ENCODE measurements around the gene MAP3K20.

Gene MAP3K20

DNA sequence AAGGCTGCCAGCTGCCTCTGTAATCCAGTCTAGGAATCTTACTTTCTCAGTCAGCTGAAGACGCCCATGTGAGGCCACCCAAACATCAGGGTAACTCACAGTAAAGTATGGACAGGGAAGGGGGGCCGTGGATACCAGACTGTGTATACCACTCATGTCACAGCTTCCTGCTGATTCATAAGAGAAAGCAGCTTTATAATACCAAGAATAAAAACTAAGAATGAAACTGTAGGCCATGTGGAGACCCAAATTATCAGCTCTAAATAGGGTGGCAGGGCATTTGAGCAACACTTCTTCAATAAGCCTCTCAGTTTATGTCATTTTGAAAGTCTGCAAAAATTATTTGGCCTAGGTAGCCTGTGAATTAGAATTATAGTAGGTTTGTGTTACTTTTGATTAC, 164.0 kb downstream of the MAP3K20 start:
- TF ChIP-seq, protein P1, sequence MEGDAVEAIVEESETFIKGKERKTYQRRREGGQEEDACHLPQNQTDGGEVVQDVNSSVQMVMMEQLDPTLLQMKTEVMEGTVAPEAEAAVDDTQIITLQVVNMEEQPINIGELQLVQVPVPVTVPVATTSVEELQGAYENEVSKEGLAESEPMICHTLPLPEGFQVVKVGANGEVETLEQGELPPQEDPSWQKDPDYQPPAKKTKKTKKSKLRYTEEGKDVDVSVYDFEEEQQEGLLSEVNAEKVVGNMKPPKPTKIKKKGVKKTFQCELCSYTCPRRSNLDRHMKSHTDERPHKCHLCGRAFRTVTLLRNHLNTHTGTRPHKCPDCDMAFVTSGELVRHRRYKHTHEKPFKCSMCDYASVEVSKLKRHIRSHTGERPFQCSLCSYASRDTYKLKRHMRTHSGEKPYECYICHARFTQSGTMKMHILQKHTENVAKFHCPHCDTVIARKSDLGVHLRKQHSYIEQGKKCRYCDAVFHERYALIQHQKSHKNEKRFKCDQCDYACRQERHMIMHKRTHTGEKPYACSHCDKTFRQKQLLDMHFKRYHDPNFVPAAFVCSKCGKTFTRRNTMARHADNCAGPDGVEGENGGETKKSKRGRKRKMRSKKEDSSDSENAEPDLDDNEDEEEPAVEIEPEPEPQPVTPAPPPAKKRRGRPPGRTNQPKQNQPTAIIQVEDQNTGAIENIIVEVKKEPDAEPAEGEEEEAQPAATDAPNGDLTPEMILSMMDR (IDR thresholded peaks at IDR 0.05; ENCODE audit: extremely low read depth, missing control alignments), result no peak
- peak; percentile 65 for DNase-seq (ENCODE audit: low spot score)

DNA sequence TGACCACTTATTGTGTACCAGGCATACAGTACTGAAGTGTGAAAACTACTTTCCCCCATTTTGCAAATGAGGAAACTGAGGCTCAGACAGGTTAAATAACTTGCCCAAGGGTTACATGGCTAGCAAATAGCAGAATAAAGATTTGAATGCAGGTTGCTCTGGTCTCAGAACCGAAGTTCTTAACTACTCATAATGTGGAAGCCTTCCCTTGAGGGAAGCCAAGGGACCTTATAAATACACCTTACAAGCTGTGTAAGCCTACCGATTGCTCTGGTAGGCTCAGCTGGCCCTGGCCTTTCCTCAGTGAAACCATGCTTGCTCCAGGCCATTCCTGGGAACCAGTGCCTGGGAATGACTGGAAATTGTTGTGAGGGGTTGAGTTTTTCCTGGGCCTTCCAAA, 164.4 kb downstream of the MAP3K20 start:
- DNase-seq (ENCODE audit: low spot score), result peak; percentile 10
- TF ChIP-seq, protein P1 (IDR thresholded peaks at IDR 0.05; ENCODE audit: extremely low read depth, missing control alignments), result no peak

DNA sequence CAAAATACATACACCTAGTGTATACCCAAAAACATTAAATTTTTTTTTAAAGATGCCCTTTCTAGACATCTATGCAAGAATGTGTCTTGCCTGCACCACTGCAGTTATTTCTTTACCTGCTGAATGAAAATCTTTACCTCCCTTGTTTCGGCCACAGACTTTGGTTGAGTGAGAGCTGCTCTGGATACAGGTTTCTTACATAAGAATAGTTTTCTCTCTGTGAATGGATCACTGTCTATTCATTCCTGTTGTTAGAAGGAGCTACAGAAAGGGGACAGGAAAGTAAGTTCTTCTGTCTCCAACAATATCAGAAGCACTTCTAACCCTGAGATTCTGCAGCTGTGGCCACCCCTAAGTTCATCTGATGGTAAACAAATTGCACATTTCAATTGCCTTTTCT, 166.0 kb downstream of the MAP3K20 start:
- DNase-seq (ENCODE audit: low spot score), result no peak
- TF ChIP-seq, protein P1 (IDR thresholded peaks at IDR 0.05; ENCODE audit: extremely low read depth, missing control alignments), result no peak

DNA sequence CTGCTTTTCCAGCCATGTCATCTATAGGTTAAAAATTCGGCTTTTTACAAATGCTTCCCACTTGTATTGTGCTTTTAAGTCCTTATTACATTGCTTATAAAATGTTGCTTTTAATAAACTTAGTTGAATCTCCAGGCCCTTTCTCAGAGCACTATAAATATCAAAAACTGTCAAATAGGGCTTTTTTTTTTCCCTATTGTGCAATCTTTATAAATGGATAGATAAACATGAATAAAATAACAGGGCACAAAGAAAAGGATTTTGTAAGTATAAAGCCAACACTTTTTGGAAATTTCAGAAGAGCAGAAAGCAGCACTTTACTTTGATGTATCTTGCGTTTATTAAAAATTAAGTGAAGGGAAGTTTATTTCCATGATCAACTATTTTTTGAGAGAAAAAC, 171.5 kb downstream of the MAP3K20 start:
- DNase-seq (ENCODE audit: low spot score), result no peak
- TF ChIP-seq, protein P1 (IDR thresholded peaks at IDR 0.05; ENCODE audit: extremely low read depth, missing control alignments), result no peak

DNA sequence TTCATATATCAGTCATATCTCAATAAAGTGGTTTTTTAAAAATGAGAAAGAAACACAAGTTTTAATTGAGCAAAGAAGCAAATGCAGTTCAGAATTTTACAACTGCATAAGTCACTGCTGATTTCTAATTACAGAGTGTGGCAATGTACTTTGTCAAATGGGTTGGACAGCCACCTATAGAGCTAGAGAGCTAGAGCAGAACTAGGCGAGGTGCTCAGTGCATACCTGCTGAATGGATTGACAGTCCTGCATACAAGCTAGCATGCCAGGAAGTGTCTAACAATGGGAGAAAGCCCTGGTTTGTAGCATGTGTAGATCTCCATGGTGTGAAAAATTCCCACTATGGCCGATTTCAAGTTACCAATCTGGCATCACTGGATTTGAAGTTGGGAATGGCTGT, 172.7 kb downstream of the MAP3K20 start:
- TF ChIP-seq, protein P1 (IDR thresholded peaks at IDR 0.05; ENCODE audit: extremely low read depth, missing control alignments), result no peak
- no peak for DNase-seq (ENCODE audit: low spot score)

DNA sequence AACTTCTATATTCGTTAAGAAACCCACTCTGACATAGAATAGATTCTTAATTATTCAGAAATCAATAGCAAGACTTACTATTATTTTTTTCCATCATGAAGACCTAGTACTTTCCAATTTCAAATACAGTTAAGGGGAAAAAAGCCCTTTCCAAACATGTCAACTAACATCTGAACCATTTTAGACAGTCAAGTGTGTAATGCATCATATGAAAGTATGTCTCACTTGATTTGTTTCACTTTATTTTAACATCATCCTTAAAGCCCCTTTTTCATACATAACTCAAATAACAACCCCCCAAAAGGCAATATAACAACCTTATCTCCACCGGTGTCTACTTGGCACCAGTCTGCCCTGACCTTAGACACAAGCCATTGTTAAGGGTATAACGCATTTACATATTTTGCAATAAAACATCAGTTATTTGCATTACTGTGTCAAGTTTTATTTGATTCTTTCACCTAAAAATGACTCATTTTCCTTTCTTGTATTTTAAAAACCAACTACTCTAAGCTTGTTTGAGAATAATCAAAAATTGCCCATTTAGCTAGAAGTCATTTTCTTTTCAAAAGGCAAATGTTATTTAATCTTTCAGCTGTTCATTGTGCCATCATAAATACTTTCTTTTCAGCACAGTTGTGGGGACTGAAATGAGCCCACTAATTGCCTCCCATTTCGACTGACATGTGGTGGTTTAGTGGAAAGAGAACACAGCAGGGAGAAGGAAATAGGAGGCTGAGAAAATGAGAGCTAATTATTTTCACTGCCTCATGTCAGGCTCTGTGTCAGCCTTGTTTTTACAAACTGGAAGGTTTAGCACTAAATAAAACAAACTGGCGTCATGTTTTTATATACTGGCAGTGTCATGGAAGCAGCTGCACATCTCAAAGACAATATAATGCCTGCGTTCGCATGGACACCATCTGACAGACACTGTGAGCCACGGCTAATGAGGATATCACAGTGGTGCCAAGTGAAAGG, 174.3 kb downstream of the MAP3K20 start:
- TF ChIP-seq, protein P1 (IDR thresholded peaks at IDR 0.05; ENCODE audit: extremely low read depth, missing control alignments), result no peak
- no peak for DNase-seq (ENCODE audit: low spot score)

DNA sequence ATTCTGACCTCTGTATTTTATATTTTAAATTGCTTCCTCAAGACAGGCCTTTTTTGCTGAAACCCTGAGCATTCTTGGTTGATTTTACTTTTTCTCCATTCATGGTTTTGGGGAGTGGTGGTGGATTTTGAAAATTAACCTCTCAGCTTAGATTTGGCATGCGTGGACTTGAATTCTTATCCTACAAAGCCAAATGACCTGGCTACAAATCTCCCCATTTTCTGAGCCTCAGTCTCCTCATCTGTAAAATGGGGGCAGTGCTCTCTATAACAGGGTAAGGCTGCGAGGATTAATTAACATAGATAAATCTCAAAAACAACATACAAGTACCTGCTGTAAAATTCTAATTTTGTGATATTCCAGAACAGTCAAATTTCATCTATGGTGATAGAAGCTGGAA, 175.6 kb downstream of the MAP3K20 start:
- TF ChIP-seq, protein P1 (IDR thresholded peaks at IDR 0.05; ENCODE audit: extremely low read depth, missing control alignments), result no peak
- no peak for DNase-seq (ENCODE audit: low spot score)

Measured in GM20000 (cell line).